Ovary (tissue), 3 donors: ENCODE results near the gene CUL3.

Experiments used
- CTCF ChIP-seq, 3 donors: fragments of 450-650 bp in 2 of 3; fragments of 200-600 bp in 1 of 3; IDR thresholded peaks; one replicate each; pipeline versions ENCODE4 v1.5.1 to v1.8.0; 2016 to 2022; ENCODE audit warnings: antibody characterized with exemption in 3 of 3, mild to moderate bottlenecking in 1 of 3
- POLR2A ChIP-seq: fragments of 450-650 bp; IDR thresholded peaks from one replicate; pipeline ENCODE4 v1.6.1; 2017; ENCODE audit warnings: antibody characterized with exemption, mild to moderate bottlenecking, moderate library complexity
- donor health status: DM: no; HTN: no; CAD: no.

- no peak for TF ChIP-seq CTCF (IDR thresholded peaks at IDR 0.05)
- no peak for TF ChIP-seq POLR2A
These were observed 38.2 kb downstream of the CUL3 start for GRCh38 chr2:224546926-224547325.
